Measurements from ENCODE around the gene TMEM187.
A peak's percentile ranks its signal among the peaks of the same experiment; 100 is the strongest.

TMEM187 gene

GRCh38 chrX:153972368-153973126, at the start of gene TMEM187:
TMEM187 (plus strand) TSS chrX:153972754; CDS start chrX:153982063, 9,309 bp downstream.
- no peak for TF ChIP-seq CTCF (IDR thresholded peaks at IDR 0.05; ENCODE audit: insufficient read depth, low read depth, low read length, missing control alignments)
- peak within 1 kb of the TSS; percentile 77 for H3K4me3 ChIP-seq (ENCODE audit: low read length)
- DNase-seq (ENCODE audit: low read depth) = peak; percentile 82

GRCh38 chrX:153922932-153923857, 49.4 kb upstream of the TMEM187 start:
- TF ChIP-seq CTCF (IDR thresholded peaks at IDR 0.05; ENCODE audit: insufficient read depth, low read depth, low read length, missing control alignments) = peak; percentile 48
- DNase-seq (ENCODE audit: low read depth) = peak; percentile 37
- no peak overlapping the region for H3K4me3 ChIP-seq (ENCODE audit: low read length)

DNA sequence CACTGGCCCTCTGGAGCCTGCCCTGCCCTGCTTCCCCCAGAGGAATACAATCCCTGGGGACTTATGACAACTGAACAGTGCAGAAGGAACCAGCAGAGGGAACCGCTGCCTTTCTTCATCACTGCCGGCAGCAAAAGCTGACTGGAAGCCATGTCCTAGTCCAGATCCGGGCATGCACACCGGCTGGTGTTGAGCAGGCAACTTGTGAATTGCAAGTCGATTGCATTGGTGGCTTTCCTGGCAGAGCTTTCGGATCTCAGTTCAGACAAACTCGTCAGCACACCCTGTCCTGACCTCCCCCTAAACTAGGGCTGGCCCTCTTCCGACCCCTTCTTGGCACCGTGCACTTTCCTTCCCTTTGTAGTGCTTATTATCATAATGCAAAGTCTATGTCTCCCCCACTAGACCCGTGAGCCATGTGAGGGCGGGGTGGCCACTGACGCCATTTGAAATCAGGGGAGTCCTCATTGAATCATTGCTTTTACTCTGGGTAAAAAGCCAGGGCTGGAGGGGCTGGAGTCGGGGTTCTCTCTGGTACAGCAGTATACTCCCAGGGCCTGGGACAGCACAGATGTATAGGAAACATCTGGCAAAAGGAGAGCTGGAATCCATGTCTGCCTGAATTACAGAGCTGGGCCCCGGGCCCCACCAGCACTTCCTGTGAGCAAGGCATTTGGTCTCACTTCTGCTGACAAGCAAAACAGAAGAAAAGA, 48.2 kb upstream of the TMEM187 start:
- DNase-seq (ENCODE audit: low read depth) = peak; percentile 38
- no peak overlapping the region for H3K4me3 ChIP-seq (ENCODE audit: low read length)
- TF ChIP-seq CTCF (IDR thresholded peaks at IDR 0.05; ENCODE audit: insufficient read depth, low read depth, low read length, missing control alignments) = peak; percentile 28

DNA sequence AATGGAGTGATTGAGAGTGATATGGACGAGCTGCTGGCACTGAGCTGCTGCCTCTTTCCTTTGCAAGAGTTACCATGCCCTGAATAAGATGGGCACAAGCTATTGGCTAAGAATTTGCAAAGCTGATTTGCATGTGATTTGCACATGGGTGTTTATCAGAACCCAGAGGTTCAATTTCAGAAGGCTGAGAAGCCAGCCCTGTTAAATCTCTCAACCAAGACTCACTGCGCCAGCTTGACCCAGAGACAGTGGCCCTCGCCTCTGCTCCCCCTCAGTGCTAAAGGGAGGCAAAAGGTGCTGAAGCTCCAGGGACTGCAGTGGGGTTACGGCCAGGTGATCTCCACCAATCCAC, 47.2 kb upstream of the TMEM187 start:
- no peak overlapping the region for H3K4me3 ChIP-seq (ENCODE audit: low read length)
- TF ChIP-seq CTCF (IDR thresholded peaks at IDR 0.05; ENCODE audit: insufficient read depth, low read depth, low read length, missing control alignments) = no peak
- DNase-seq (ENCODE audit: low read depth) = no peak

- DNase-seq (ENCODE audit: low read depth) = no peak
- peak within 1 kb of the TSS; percentile 55 for H3K4me3 ChIP-seq (ENCODE audit: low read length)
- no peak for TF ChIP-seq CTCF (IDR thresholded peaks at IDR 0.05; ENCODE audit: insufficient read depth, low read depth, low read length, missing control alignments)
Observed at GRCh38 chrX:153925739-153926551, 46.6 kb upstream of the TMEM187 start, which contains the start of gene ARHGAP4. ARHGAP4 (minus strand) TSS chrX:153926264; CDS start chrX:153926202, 62 bp downstream.

GRCh38 chrX:153926552-153926857, 46.0 kb upstream of the TMEM187 start:
- H3K4me3 ChIP-seq (ENCODE audit: low read length) = no peak overlapping the region
- DNase-seq (ENCODE audit: low read depth) = no peak
- no peak for TF ChIP-seq CTCF (IDR thresholded peaks at IDR 0.05; ENCODE audit: insufficient read depth, low read depth, low read length, missing control alignments)

All from epithelial cell of esophagus (primary cell).